ENCODE results near the gene BMPR1A.

DNA sequence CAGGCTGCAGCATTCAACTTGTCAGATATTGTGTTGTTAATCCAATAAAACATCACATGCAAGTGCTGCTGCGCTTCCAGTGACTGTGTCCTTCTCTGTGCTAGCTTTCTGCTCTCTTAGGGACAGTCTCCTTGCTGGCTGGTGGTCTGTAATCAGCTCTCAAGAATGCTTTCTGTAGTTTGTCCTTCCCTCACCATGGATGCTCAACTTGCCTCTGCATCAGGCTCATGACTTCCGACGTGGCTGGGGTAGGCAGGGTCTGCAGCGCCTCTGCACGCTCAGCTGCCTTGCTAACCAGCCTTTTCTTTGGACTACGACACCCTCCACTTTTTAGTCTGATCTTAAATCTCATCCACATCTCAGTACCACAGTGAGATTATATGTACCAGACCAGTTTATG, 142.7 kb downstream of the BMPR1A start:
- no peak for TF ChIP-seq JUND (IDR thresholded peaks at IDR 0.05; ENCODE audit: borderline replicate concordance, low read depth, low read length)
- no peak for TF ChIP-seq JUND (tag; IDR thresholded peaks at IDR 0.05; ENCODE audit: borderline replicate concordance, low read depth, low read length)
- no peak for TF ChIP-seq POLR2A (conservative IDR thresholded peaks at IDR 0.05)
- no peak for TF ChIP-seq ZNF589 (CRISPR knock-in tag; IDR thresholded peaks at IDR 0.05; ENCODE audit: low read depth)
- TF ChIP-seq POLR2AphosphoS2 (IDR thresholded peaks at IDR 0.05; ENCODE audit: low read length): no peak
- TF ChIP-seq GATAD2B (IDR thresholded peaks at IDR 0.05; ENCODE audit: borderline replicate concordance): no peak

Measured in K562 (cell line).